MM.1S (cell line): ENCODE data around the gene APOB.

Experiments
- DNase-seq: peaks from one replicate; pipeline ENCODE4 v3.0.0-alpha.2; 2015
- H2AFZ ChIP-seq: fragments of 300-600 bp; sonication (generic); 2 replicates; pipeline ENCODE4 v1.6.0; 2016; ENCODE audit warnings: antibody characterized with exemption, low read length
- H3F3A ChIP-seq: fragments of 300-600 bp; sonication (generic); 2 replicates; pipeline ENCODE4 v1.6.1; 2016; ENCODE audit warnings: mild to moderate bottlenecking, antibody characterized with exemption, low read length, moderate library complexity, mixed read lengths; ENCODE audit not compliant: insufficient read depth
- H3K27ac ChIP-seq: fragments of 300-600 bp; sonication (generic); 2 replicates; pipeline ENCODE4 v1.5.1; 2016; ENCODE audit warnings: mild to moderate bottlenecking, low read length
- H3K27me3 ChIP-seq: fragments of 300-600 bp; sonication (generic); replicated peaks from 2 replicates; pipeline ENCODE4 v1.6.0; 2016; ENCODE audit warnings: low read length; ENCODE audit not compliant: insufficient read depth
- H3K36me3 ChIP-seq: fragments of 300-600 bp; sonication (generic); replicated peaks from 2 replicates; pipeline ENCODE4 v1.6.1; 2016; ENCODE audit warnings: mild to moderate bottlenecking, low read length, mixed read lengths; ENCODE audit not compliant: insufficient read depth
- H3K4me1 ChIP-seq: fragments of 300-600 bp; sonication (generic); 2 replicates; pipeline ENCODE4 v1.6.1; 2016; ENCODE audit warnings: low read length, mixed read lengths
- H3K4me2 ChIP-seq: fragments of 300-600 bp; sonication (generic); 2 replicates; pipeline ENCODE4 v1.6.0; 2016; ENCODE audit warnings: low read depth, low read length
- H3K4me3 ChIP-seq: fragments of 300-600 bp; sonication (generic); 2 replicates; pipeline ENCODE4 v1.5.1; 2016; ENCODE audit warnings: low read length, mixed read lengths
- H3K79me2 ChIP-seq: fragments of 300-600 bp; sonication (generic); 2 replicates; pipeline ENCODE4 v1.6.1; 2016; ENCODE audit warnings: mixed run types, low read length, mixed read lengths
- H3K9ac ChIP-seq: fragments of 300-600 bp; sonication (generic); 2 replicates; pipeline ENCODE4 v1.6.1; 2016; ENCODE audit warnings: low read length, mixed read lengths
- H3K9me2 ChIP-seq: fragments of 300-600 bp; sonication (generic); replicated peaks from 2 replicates; pipeline ENCODE4 v1.6.1; 2016; ENCODE audit warnings: mild to moderate bottlenecking, low read length, mixed read lengths; ENCODE audit not compliant: insufficient read depth
- H3K9me3 ChIP-seq: fragments of 300-600 bp; sonication (generic); replicated peaks from 2 replicates; pipeline ENCODE4 v1.6.1; 2016; ENCODE audit warnings: mild to moderate bottlenecking, low read length, mixed read lengths; ENCODE audit not compliant: insufficient read depth
- H4K20me1 ChIP-seq: fragments of 300-600 bp; sonication (generic); 2 replicates; pipeline ENCODE4 v1.6.1; 2016; ENCODE audit warnings: mild to moderate bottlenecking, low read length, moderate library complexity, mixed read lengths; ENCODE audit not compliant: insufficient read depth
- CTCF ChIP-seq: fragments of 300-600 bp; sonication (generic); IDR thresholded peaks from 2 replicates; pipeline ENCODE4 v1.5.1; 2016; ENCODE audit warnings: antibody characterized with exemption, low read length, mixed read lengths
- EZH2 ChIP-seq: fragments of 300-600 bp; sonication (generic); optimal IDR thresholded peaks from 2 replicates; pipeline ENCODE3; 2017; ENCODE audit warnings: low read depth, mild to moderate bottlenecking, antibody characterized with exemption, low read length, mixed read lengths
- EZH2phosphoT487 ChIP-seq: fragments of 300-600 bp; sonication (generic); IDR thresholded peaks from 2 replicates; pipeline ENCODE4 v1.6.1; 2018; ENCODE audit warnings: antibody characterized with exemption, low read length

Gene APOB

GRCh38 chr2:21024722-21025389, 19.0 kb downstream of the APOB start:
- H3K9me3 ChIP-seq: no peaks in the 10 kb centered on the region
- no peak overlapping the region for H3K9ac ChIP-seq
- H3F3A ChIP-seq: no peaks in the 10 kb centered on the region
- H2AFZ ChIP-seq: no peak overlapping the region
- no peak overlapping the region for H3K4me3 ChIP-seq
- H3K9me2 ChIP-seq: no peaks in the 10 kb centered on the region
- no peaks in the 10 kb centered on the region for H3K4me1 ChIP-seq
- H3K27me3 ChIP-seq: no peaks in the 10 kb centered on the region
- no peaks in the 10 kb centered on the region for H3K79me2 ChIP-seq
- no peak overlapping the region for H3K27ac ChIP-seq
- H4K20me1 ChIP-seq: no peaks in the 10 kb centered on the region
- H3K4me2 ChIP-seq: no peak overlapping the region
- no peak for TF ChIP-seq EZH2
- TF ChIP-seq EZH2phosphoT487: no peak
- no peak for TF ChIP-seq CTCF
- DNase-seq: no peak
- no peaks in the 10 kb centered on the region for H3K36me3 ChIP-seq

- TF ChIP-seq CTCF (no peak), EZH2 (no peak), EZH2phosphoT487 (no peak)
- no peak overlapping the region for H3K27ac ChIP-seq
- no peaks in the 10 kb centered on the region for H4K20me1 ChIP-seq
These were observed 19.7 kb downstream of the APOB start for GRCh38 chr2:21024198-21024597.

GRCh38 chr2:21023419-21024181, 20.3 kb downstream of the APOB start:
- H3K27ac ChIP-seq: no peak overlapping the region
- H3F3A ChIP-seq: no peaks in the 10 kb centered on the region
- no peaks in the 10 kb centered on the region for H3K79me2 ChIP-seq
- H3K9me2 ChIP-seq: no peaks in the 10 kb centered on the region
- no peak for DNase-seq
- no peak for TF ChIP-seq EZH2phosphoT487
- TF ChIP-seq EZH2: no peak
- no peak for TF ChIP-seq CTCF
- no peaks in the 10 kb centered on the region for H3K4me1 ChIP-seq
- H3K9me3 ChIP-seq: no peaks in the 10 kb centered on the region
- H4K20me1 ChIP-seq: no peaks in the 10 kb centered on the region
- H3K36me3 ChIP-seq: no peaks in the 10 kb centered on the region
- H2AFZ ChIP-seq: no peak overlapping the region
- H3K4me3 ChIP-seq: no peak overlapping the region
- no peak overlapping the region for H3K9ac ChIP-seq
- no peaks in the 10 kb centered on the region for H3K27me3 ChIP-seq
- no peak overlapping the region for H3K4me2 ChIP-seq

More at GRCh38 chr2:21024198-21024597, 19.7 kb downstream of the APOB start:
- DNase-seq: no peak
- Histone ChIP-seq H3K4me2 (no peak overlapping the region), H3K4me1 (no peaks in the 10 kb centered on the region), H3K79me2 (no peaks in the 10 kb centered on the region), H3K9ac (no peak overlapping the region), H3F3A (no peaks in the 10 kb centered on the region), H3K4me3 (no peak overlapping the region), H3K36me3 (no peaks in the 10 kb centered on the region), H3K9me2 (no peaks in the 10 kb centered on the region), H3K9me3 (no peaks in the 10 kb centered on the region), H3K27me3 (no peaks in the 10 kb centered on the region), H2AFZ (no peak overlapping the region)
